CD4-positive, alpha-beta memory T cell (primary cell): ENCODE results near the gene MCRS1. TPM values are rescaled to one million over a fixed set of nuclear protein-coding genes. Genes with fewer than 3 reads are reported as not detected.
A peak's percentile ranks its signal among the peaks of the same experiment; 100 is the strongest.

Source experiments
- CTCF ChIA-PET: fragments of 350-600 bp; sonication (Branson Sonifier 250); formaldehyde crosslinking; loops from one replicate; lab custom pipeline; 2021; ENCODE audit warnings: inconsistent platforms; ENCODE audit not compliant: partially characterized antibody; lab: Charles Lee
- POLR2A ChIA-PET: fragments of 350-600 bp; sonication (Branson Sonifier 250); formaldehyde crosslinking; loops from one replicate; lab custom pipeline; 2021; ENCODE audit not compliant: partially characterized antibody; lab: Charles Lee
- DNase-seq, 5 donors: peaks; one replicate each; pipeline versions ENCODE4 v3.0.0 to v3.0.0-alpha.2; 2020 to 2022; ENCODE audit warnings: mixed read lengths in 1 of 5
- H3K27ac ChIP-seq: one replicate; pipeline ENCODE4 v1.7.0; 2013; ENCODE audit warnings: low read depth, low read length
- H3K27me3 ChIP-seq: 2 replicates; pipeline ENCODE4 v1.7.0; 2013; ENCODE audit warnings: mild to moderate bottlenecking, low read length, moderate library complexity; ENCODE audit not compliant: insufficient read depth
- H3K36me3 ChIP-seq: 2 replicates; pipeline ENCODE4 v1.7.0; 2013; ENCODE audit warnings: mild to moderate bottlenecking, low read length, moderate library complexity; ENCODE audit not compliant: insufficient read depth
- H3K4me1 ChIP-seq: 2 replicates; pipeline ENCODE4 v1.7.0; 2013; ENCODE audit warnings: mild to moderate bottlenecking, low read length, moderate library complexity; ENCODE audit not compliant: insufficient read depth
- H3K4me3 ChIP-seq, 2 donors: one replicate each; pipeline ENCODE4 v1.7.0; 2013; ENCODE audit warnings: low read length in 2 of 2, mild to moderate bottlenecking in 1 of 2
- H3K9me3 ChIP-seq, 2 donors: one replicate each; pipeline ENCODE4 v1.7.0; 2013; ENCODE audit warnings: low read length in 2 of 2, control low read depth in 1 of 2; ENCODE audit not compliant: control insufficient read depth in 1 of 2
- H3K27ac Mint-ChIP-seq, 7 donors: one replicate each; pipeline ENCODE4 v1.8.0; 2020 to 2021; ENCODE audit warnings: mixed read lengths in 7 of 7, mild to moderate bottlenecking in 6 of 7, inconsistent platforms in 3 of 7, moderate library complexity in 3 of 7
- H3K27me3 Mint-ChIP-seq, 2 donors: one replicate each; pipeline ENCODE4 v1.8.0; 2020 to 2021; ENCODE audit warnings: mixed read lengths in 2 of 2
- H3K36me3 Mint-ChIP-seq, 2 donors: one replicate each; pipeline ENCODE4 v1.8.0; 2020 to 2021; ENCODE audit warnings: mixed read lengths in 2 of 2, inconsistent platforms in 1 of 2, mild to moderate bottlenecking in 1 of 2
- H3K4me1 Mint-ChIP-seq, 4 donors: one replicate each; pipeline ENCODE4 v1.8.0; 2020 to 2021; ENCODE audit warnings: mixed read lengths in 4 of 4, mild to moderate bottlenecking in 1 of 4
- H3K4me3 Mint-ChIP-seq, 8 donors: one replicate each; pipeline ENCODE4 v1.8.0; 2020 to 2021; ENCODE audit warnings: mixed read lengths in 8 of 8, mild to moderate bottlenecking in 7 of 8, moderate library complexity in 6 of 8, inconsistent platforms in 3 of 8
- H3K9me3 Mint-ChIP-seq, 8 donors: one replicate each; pipeline ENCODE4 v1.8.0; 2020 to 2021; ENCODE audit warnings: mixed read lengths in 8 of 8, mild to moderate bottlenecking in 5 of 8, inconsistent platforms in 3 of 8, moderate library complexity in 1 of 8
- intact Hi-C: fragments of 100-400 bp; cut with micrococcal nuclease; formaldehyde crosslinking; loops from one replicate; pipeline ENCODE4 v1.15.1; 2023
- polyA plus RNA-seq, 2 donors: library from polyadenylated mRNA; unstranded; fragments of 300-500 nt; fragmentation: Illumina TruSeq; gene quantifications; one replicate each; pipeline ENCODE4 v1.2.3, GENCODE V29; 2021
- total RNA-seq, 2 experiments: library from RNA; stranded (reverse); gene quantifications; one replicate each; pipeline ENCODE4 v1.2.3, GENCODE V29; 2021

The MCRS1 gene
- total and polyA plus RNA-seq, 4 experiments from 2014 or later = 58.0 to 78.4 (median 68.3) TPM

- Histone ChIP-seq H3K36me3 (peaks cover 5% of the 10 kb centered on the region), H3K9me3 (no peaks in the 10 kb centered on the region), H3K4me3 (no peak overlapping the region), H3K4me1 (no peaks in the 10 kb centered on the region), H3K27me3 (no peaks in the 10 kb centered on the region), H3K27ac (no peak overlapping the region)
- intact Hi-C loops = no loop called here
- no peak for DNase-seq
- Mint-ChIP-seq H3K4me1 (peaks cover 0 to 1% (median 0%) of the 10 kb centered on the region in 4 donors), H3K4me3 (no peak overlapping the region), H3K9me3 (peaks cover 0 to 2% (median 0%) of the 10 kb centered on the region in 8 donors), H3K27ac (peak overlapping the region in 1 of 7 donors; percentile 32), H3K36me3 (peaks cover 12 to 15% of the 10 kb centered on the region in 2 donors), H3K27me3 (no peaks in the 10 kb centered on the region)
- POLR2A ChIA-PET = no interaction called here
- CTCF ChIA-PET = interaction anchor here (1.0 kb wide), 1 partner anchor 23 kb away, joined by 3 read pairs; no protein-coding TSS in a partner anchor
These were observed 38.5 kb downstream of the MCRS1 start for GRCh38 chr12:49529414-49529813.

- peaks cover 0 to 1% (median 0%) of the 10 kb centered on the region in 4 donors for H3K4me1 Mint-ChIP-seq
- H3K27me3 Mint-ChIP-seq = no peaks in the 10 kb centered on the region
- H3K36me3 Mint-ChIP-seq = peaks cover 14 to 21% of the 10 kb centered on the region in 2 donors
- no peak overlapping the region for H3K4me3 Mint-ChIP-seq
- H3K27ac Mint-ChIP-seq = no peak overlapping the region
- Histone ChIP-seq H3K36me3 (peaks cover 5% of the 10 kb centered on the region), H3K4me1 (no peaks in the 10 kb centered on the region), H3K27me3 (no peaks in the 10 kb centered on the region), H3K4me3 (no peak overlapping the region), H3K27ac (no peak overlapping the region), H3K9me3 (no peaks in the 10 kb centered on the region)
- peaks cover 0 to 2% (median 0%) of the 10 kb centered on the region in 8 donors for H3K9me3 Mint-ChIP-seq
- DNase-seq = no peak
- ChIA-PET CTCF (interaction anchor here (1.3 to 1.9 kb wide), 2 partner anchors 14 to 169 kb away, joined by 4 to 7 read pairs; no protein-coding TSS in a partner anchor), POLR2A (no interaction called here)
- intact Hi-C loops = no loop called here
These were observed 40.4 kb downstream of the MCRS1 start for GRCh38 chr12:49527361-49528130.

GRCh38 chr12:49525942-49526341, 42.0 kb downstream of the MCRS1 start:
- CTCF ChIA-PET = interaction anchor here (1.6 kb wide), 1 partner anchor 12 kb away, joined by 8 read pairs; no protein-coding TSS in a partner anchor
- POLR2A ChIA-PET = no interaction called here
- H3K36me3 Mint-ChIP-seq = peaks cover 16 to 22% of the 10 kb centered on the region in 2 donors

GRCh38 chr12:49524660-49525324, 43.1 kb downstream of the MCRS1 start:
- H3K9me3 Mint-ChIP-seq = peaks cover 0 to 2% (median 0%) of the 10 kb centered on the region in 8 donors
- POLR2A ChIA-PET = no interaction called here

More at GRCh38 chr12:49525942-49526341, 42.0 kb downstream of the MCRS1 start:
- no peak overlapping the region for H3K27ac ChIP-seq
- H3K9me3 Mint-ChIP-seq = peaks cover 0 to 2% (median 0%) of the 10 kb centered on the region in 8 donors
- no peak for DNase-seq
- peaks cover 5% of the 10 kb centered on the region for H3K36me3 ChIP-seq
- no peak overlapping the region for H3K4me3 Mint-ChIP-seq
- H3K27me3 Mint-ChIP-seq = no peaks in the 10 kb centered on the region
- no peak overlapping the region for H3K27ac Mint-ChIP-seq
- H3K9me3 ChIP-seq = no peaks in the 10 kb centered on the region
- H3K4me3 ChIP-seq = no peak overlapping the region
- peaks cover 0 to 1% (median 0%) of the 10 kb centered on the region in 4 donors for H3K4me1 Mint-ChIP-seq
- intact Hi-C loops = no loop called here
- H3K27me3 ChIP-seq = no peaks in the 10 kb centered on the region
- no peaks in the 10 kb centered on the region for H3K4me1 ChIP-seq

GRCh38 chr12:49521389-49521788, 46.6 kb downstream of the MCRS1 start:
- Mint-ChIP-seq H3K27ac (no peak overlapping the region), H3K4me1 (no peaks in the 10 kb centered on the region), H3K27me3 (no peaks in the 10 kb centered on the region), H3K9me3 (no peaks in the 10 kb centered on the region), H3K4me3 (no peak overlapping the region), H3K36me3 (peaks cover 16 to 21% of the 10 kb centered on the region in 2 donors)
- H3K36me3 ChIP-seq = peaks cover 5% of the 10 kb centered on the region
- H3K27me3 ChIP-seq = no peaks in the 10 kb centered on the region
- H3K4me3 ChIP-seq = no peak overlapping the region
- intact Hi-C loops = no loop called here
- H3K9me3 ChIP-seq = no peaks in the 10 kb centered on the region
- H3K27ac ChIP-seq = no peak overlapping the region
- H3K4me1 ChIP-seq = no peaks in the 10 kb centered on the region
- CTCF ChIA-PET = interaction anchor here (19.8 kb wide), 1 partner anchor 167 kb away, joined by 538 read pairs; the partner anchor contains the start of gene DNAJC22
- DNase-seq = no peak
- POLR2A ChIA-PET = no interaction called here

More at GRCh38 chr12:49524660-49525324, 43.1 kb downstream of the MCRS1 start:
- Histone ChIP-seq H3K36me3 (peaks cover 5% of the 10 kb centered on the region), H3K27me3 (no peaks in the 10 kb centered on the region), H3K27ac (no peak overlapping the region), H3K4me3 (no peak overlapping the region), H3K9me3 (no peaks in the 10 kb centered on the region), H3K4me1 (no peaks in the 10 kb centered on the region)
- Mint-ChIP-seq H3K27me3 (no peaks in the 10 kb centered on the region), H3K36me3 (peaks cover 16 to 22% of the 10 kb centered on the region in 2 donors), H3K4me1 (peaks cover 0 to 1% (median 0%) of the 10 kb centered on the region in 4 donors), H3K27ac (no peak overlapping the region), H3K4me3 (no peak overlapping the region)
- intact Hi-C loops = no loop called here
- no peak for DNase-seq
- CTCF ChIA-PET = interaction anchor here (1.0 to 2.8 kb wide), 5 partner anchors 10 to 177 kb away, joined by 3 to 10 read pairs (median 4); no protein-coding TSS in a partner anchor

GRCh38 chr12:49519574-49519936, 48.4 kb downstream of the MCRS1 start:
- no peaks in the 10 kb centered on the region for H3K36me3 ChIP-seq
- DNase-seq = no peak
- no peak overlapping the region for H3K27ac ChIP-seq
- CTCF ChIA-PET = interaction anchor here (0.6 to 19.8 kb wide), 4 partner anchors 165 to 248 kb away, joined by 3 to 538 read pairs (median 3); partner anchors contain the start of gene DNAJC22
- H3K36me3 Mint-ChIP-seq = peaks cover 4 to 7% of the 10 kb centered on the region in 2 donors
- no peaks in the 10 kb centered on the region for H3K9me3 Mint-ChIP-seq
- no peaks in the 10 kb centered on the region for H3K4me1 Mint-ChIP-seq
- intact Hi-C loops = no loop called here
- H3K27me3 Mint-ChIP-seq = no peaks in the 10 kb centered on the region
- H3K9me3 ChIP-seq = no peaks in the 10 kb centered on the region
- H3K4me1 ChIP-seq = no peaks in the 10 kb centered on the region
- no peaks in the 10 kb centered on the region for H3K27me3 ChIP-seq
- H3K4me3 ChIP-seq = no peak overlapping the region
- POLR2A ChIA-PET = no interaction called here
- H3K4me3 Mint-ChIP-seq = no peak overlapping the region
- no peak overlapping the region for H3K27ac Mint-ChIP-seq
